ENCODE data around the gene ZBTB7C.

ZBTB7C gene

GRCh38 chr18:48006415-48007175, 402.6 kb downstream of the ZBTB7C start:
- DNase-seq = no peak

GRCh38 chr18:48004577-48004976, 404.6 kb downstream of the ZBTB7C start:
- DNase-seq = peak; percentile 21

GRCh38 chr18:48003426-48004349, 405.5 kb downstream of the ZBTB7C start:
- DNase-seq = no peak

- no peak for DNase-seq
Measured at GRCh38 chr18:48002933-48003365, 406.2 kb downstream of the ZBTB7C start.

- DNase-seq = no peak
Measured at GRCh38 chr18:48000701-48001100, 408.5 kb downstream of the ZBTB7C start.

- no peak for DNase-seq
Measured at GRCh38 chr18:47999801-48000248, 409.4 kb downstream of the ZBTB7C start.

GRCh38 chr18:47997338-47997780, 411.8 kb downstream of the ZBTB7C start:
- DNase-seq = peak; percentile 9

- DNase-seq = peak; percentile 79
Measured at GRCh38 chr18:47996091-47996541, 413.1 kb downstream of the ZBTB7C start.

- no peak for DNase-seq
Measured at GRCh38 chr18:47995654-47996053, 413.5 kb downstream of the ZBTB7C start.

GRCh38 chr18:47993409-47993808, 415.8 kb downstream of the ZBTB7C start:
- DNase-seq = no peak

- DNase-seq = no peak
Measured at GRCh38 chr18:47992976-47993375, 416.2 kb downstream of the ZBTB7C start.

GRCh38 chr18:47992266-47992665, 416.9 kb downstream of the ZBTB7C start:
- no peak for DNase-seq

GRCh38 chr18:47990981-47991380, 418.2 kb downstream of the ZBTB7C start:
- no peak for DNase-seq

- no peak for DNase-seq
Measured at GRCh38 chr18:47987388-47987699, 421.8 kb downstream of the ZBTB7C start.

GRCh38 chr18:47986620-47987387, 422.4 kb downstream of the ZBTB7C start:
- DNase-seq = peak; percentile 46

- DNase-seq = no peak
Measured at GRCh38 chr18:47985866-47986265, 423.3 kb downstream of the ZBTB7C start.

- DNase-seq = no peak
Measured at GRCh38 chr18:47984991-47985390, 424.2 kb downstream of the ZBTB7C start.

GRCh38 chr18:47983946-47984345, 425.2 kb downstream of the ZBTB7C start:
- DNase-seq = peak; percentile 89

- DNase-seq = no peak
Measured at GRCh38 chr18:47983055-47983454, 426.1 kb downstream of the ZBTB7C start.

- no peak for DNase-seq
Measured at GRCh38 chr18:47981830-47982229, 427.4 kb downstream of the ZBTB7C start.

- no peak for DNase-seq
Measured at GRCh38 chr18:47981320-47981719, 427.9 kb downstream of the ZBTB7C start.

GRCh38 chr18:47979611-47980200, 429.5 kb downstream of the ZBTB7C start:
- DNase-seq = no peak

GRCh38 chr18:47978603-47979002, 430.6 kb downstream of the ZBTB7C start:
- DNase-seq = no peak
